NAMALWA (cell line): ENCODE results near the gene TSHR.
"Not testable (repeated sequence)": the region's sequence is repeated elsewhere in the genome, so short reads cannot be mapped to it uniquely, and the experiment has no call there.

ENCODE experiments used
- DNase-seq: peaks from one replicate; pipeline ENCODE4 v3.0.0-alpha.2; 2015; ENCODE audit warnings: low spot score

Gene TSHR

GRCh38 chr14:81068176-81068782 is 112.9 kb downstream of the TSHR start:
- no peak for DNase-seq

GRCh38 chr14:81070511-81070910 is 115.1 kb downstream of the TSHR start:
- DNase-seq: no peak

- DNase-seq: no peak
Measured at GRCh38 chr14:81085596-81085995, 130.2 kb downstream of the TSHR start.

- no peak for DNase-seq
Measured at GRCh38 chr14:81087230-81087629, 131.8 kb downstream of the TSHR start.

- DNase-seq: no peak
Measured at GRCh38 chr14:81091139-81091538, 135.7 kb downstream of the TSHR start.

GRCh38 chr14:81091660-81092059 is 136.2 kb downstream of the TSHR start:
- DNase-seq: no peak

GRCh38 chr14:81093651-81094050 is 138.2 kb downstream of the TSHR start:
- no peak for DNase-seq

- no peak for DNase-seq
Measured at GRCh38 chr14:81095539-81095938, 140.1 kb downstream of the TSHR start.

GRCh38 chr14:81096656-81097055 is 141.2 kb downstream of the TSHR start:
- DNase-seq: no peak

GRCh38 chr14:81102217-81102616 is 146.8 kb downstream of the TSHR start:
- DNase-seq: no peak

- DNase-seq: no peak
Measured at GRCh38 chr14:81103443-81103842, 148.0 kb downstream of the TSHR start.

GRCh38 chr14:81105378-81105777 is 150.0 kb downstream of the TSHR start:
- DNase-seq: no peak

GRCh38 chr14:81105961-81106360 is 150.5 kb downstream of the TSHR start:
- DNase-seq: no peak

- DNase-seq: no peak
Measured at GRCh38 chr14:81110186-81110585, 154.8 kb downstream of the TSHR start.

GRCh38 chr14:81113176-81113575 is 157.8 kb downstream of the TSHR start:
- no peak for DNase-seq

GRCh38 chr14:81113945-81114820 is 158.8 kb downstream of the TSHR start:
- DNase-seq: not testable (repeated sequence)

- no peak for DNase-seq
Measured at GRCh38 chr14:81120501-81120900, 165.1 kb downstream of the TSHR start.

- DNase-seq: peak; percentile 63
Measured at GRCh38 chr14:81122326-81122725, 166.9 kb downstream of the TSHR start.

GRCh38 chr14:81123811-81124210 is 168.4 kb downstream of the TSHR start:
- DNase-seq: no peak

GRCh38 chr14:81125536-81125935 is 170.1 kb downstream of the TSHR start:
- DNase-seq: peak; percentile 55

GRCh38 chr14:81127785-81128184 is 172.4 kb downstream of the TSHR start:
- no peak for DNase-seq

GRCh38 chr14:81129242-81129641 is 173.8 kb downstream of the TSHR start:
- DNase-seq: no peak

GRCh38 chr14:81132468-81132867 is 177.0 kb downstream of the TSHR start:
- DNase-seq: no peak

GRCh38 chr14:81133400-81133799 is 178.0 kb downstream of the TSHR start:
- DNase-seq: no peak
